HG02642 (cell line): ENCODE results near the gene CPE.
"Not testable (repeated sequence)": the region's sequence is repeated elsewhere in the genome, so short reads cannot be mapped to it uniquely, and the experiment has no call there.

Source experiments
- ATAC-seq: cut with Tn5 transposase; IDR thresholded peaks from one replicate; pipeline ENCODE4 v1.9.1; 2021; ENCODE audit warnings: mild to moderate bottlenecking; ENCODE audit not compliant: unreplicated experiment, poor library complexity

The CPE gene

GRCh38 chr4:165378745-165379677 lies at the start of gene CPE:
CPE (plus strand) TSS chr4:165379008; CDS start chr4:165379222, 214 bp downstream.
- ATAC-seq: peak; percentile 96

DNA sequence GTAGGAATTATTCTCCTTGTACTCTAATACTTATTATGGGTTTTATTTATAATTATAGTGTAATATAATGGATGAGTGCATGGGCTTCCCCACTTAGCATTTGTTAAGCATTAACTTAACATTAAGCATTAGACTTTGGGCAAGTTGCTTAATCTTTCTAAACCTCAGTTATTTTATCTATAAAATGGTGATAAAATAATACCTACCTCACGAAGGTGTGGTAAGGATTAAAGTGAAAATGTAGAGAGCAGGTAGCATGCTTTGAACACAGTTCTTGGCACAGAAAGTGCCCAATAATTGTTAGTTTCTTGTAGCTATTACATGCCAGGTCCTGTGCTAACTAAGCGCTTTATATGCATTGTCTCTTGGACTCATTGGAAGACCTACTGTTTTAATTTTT lies 48.7 kb upstream of the CPE start:
- no peak for ATAC-seq

- no peak for ATAC-seq
Observed at GRCh38 chr4:165330666-165331065, 48.1 kb upstream of the CPE start.

DNA sequence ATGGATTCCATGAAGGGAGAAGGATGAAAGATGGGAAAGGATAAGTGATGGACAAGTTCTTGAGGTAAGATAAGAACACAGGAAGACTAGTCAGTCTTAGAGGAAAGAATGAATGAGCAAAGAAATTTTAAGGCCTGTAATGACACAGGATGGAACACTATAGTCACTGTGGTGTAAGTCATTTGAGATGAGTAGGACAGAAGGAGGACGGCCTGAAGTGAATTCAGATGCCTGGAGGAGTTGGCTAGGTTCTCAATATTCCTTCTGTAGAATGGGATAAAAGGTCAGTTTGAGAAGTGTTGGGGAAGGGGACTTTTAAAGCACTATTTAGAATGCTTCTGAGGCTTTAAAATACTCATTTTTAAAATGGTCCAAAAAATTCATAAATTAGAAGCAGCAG lies 47.4 kb upstream of the CPE start:
- no peak for ATAC-seq

- no peak for ATAC-seq
Observed at GRCh38 chr4:165331823-165332222, 47.0 kb upstream of the CPE start.

- no peak for ATAC-seq
Observed at GRCh38 chr4:165332502-165332901, 46.3 kb upstream of the CPE start.

- ATAC-seq: no peak
Observed at GRCh38 chr4:165335163-165335703, 43.6 kb upstream of the CPE start.

DNA sequence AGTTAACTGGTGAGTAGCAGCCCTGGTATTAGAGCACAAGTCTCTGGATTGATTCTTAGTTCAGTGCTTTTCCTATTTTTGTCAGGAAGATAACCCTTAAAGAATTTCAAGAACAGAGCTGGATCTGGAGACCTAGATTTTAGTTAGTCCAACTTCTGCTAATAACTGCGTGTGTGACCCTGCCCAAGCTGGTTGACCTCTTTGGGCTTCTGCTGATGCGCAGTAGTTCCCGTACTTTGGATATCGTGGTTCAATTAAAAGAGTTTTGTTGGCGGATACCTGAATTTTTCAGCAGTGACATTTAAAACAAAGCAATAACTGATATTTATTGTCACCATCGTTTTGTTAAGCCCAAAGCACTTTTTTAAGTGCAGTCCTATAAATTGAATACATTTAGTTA lies 42.1 kb upstream of the CPE start:
- ATAC-seq: no peak

GRCh38 chr4:165342340-165342739 lies 36.5 kb upstream of the CPE start:
- not testable (repeated sequence) for ATAC-seq

DNA sequence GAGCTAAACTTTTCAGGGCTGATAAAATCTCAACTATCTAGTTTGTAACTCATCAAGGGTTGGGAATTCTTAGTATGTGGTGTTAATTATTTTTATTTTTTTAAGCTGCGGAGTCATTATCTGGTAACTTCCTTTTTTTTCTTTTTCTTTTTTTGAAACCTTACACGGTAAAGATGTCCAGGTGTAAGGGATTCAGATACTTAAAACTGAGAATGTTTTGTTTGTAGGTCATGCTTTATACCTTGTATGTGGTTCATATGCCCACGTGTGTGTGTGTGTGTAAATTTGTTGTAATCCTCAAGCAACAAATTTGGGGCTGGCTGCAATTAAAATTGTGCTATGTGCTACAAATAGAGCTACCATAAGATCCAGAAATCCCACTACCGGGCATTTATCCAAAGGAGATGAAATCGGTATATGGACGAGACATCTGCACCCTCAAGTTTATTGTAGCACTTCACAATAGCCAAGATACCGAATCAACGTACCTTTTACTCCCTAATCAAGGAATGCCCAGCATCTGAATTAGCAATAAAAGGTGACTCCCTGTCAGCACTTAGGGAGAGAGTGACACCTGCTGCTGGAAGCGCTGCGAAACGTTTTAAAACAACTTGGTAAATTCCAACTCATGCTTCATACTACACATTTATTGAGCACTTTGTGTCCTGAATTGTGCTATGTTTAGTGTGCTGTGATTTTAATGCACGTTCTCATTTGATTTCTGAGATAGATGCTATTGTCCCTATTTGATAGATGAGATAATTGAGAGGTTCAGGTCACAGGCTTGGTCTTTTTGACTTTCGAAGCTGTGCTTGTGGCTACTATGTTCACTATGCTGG lies 35.2 kb upstream of the CPE start:
- ATAC-seq: no peak

DNA sequence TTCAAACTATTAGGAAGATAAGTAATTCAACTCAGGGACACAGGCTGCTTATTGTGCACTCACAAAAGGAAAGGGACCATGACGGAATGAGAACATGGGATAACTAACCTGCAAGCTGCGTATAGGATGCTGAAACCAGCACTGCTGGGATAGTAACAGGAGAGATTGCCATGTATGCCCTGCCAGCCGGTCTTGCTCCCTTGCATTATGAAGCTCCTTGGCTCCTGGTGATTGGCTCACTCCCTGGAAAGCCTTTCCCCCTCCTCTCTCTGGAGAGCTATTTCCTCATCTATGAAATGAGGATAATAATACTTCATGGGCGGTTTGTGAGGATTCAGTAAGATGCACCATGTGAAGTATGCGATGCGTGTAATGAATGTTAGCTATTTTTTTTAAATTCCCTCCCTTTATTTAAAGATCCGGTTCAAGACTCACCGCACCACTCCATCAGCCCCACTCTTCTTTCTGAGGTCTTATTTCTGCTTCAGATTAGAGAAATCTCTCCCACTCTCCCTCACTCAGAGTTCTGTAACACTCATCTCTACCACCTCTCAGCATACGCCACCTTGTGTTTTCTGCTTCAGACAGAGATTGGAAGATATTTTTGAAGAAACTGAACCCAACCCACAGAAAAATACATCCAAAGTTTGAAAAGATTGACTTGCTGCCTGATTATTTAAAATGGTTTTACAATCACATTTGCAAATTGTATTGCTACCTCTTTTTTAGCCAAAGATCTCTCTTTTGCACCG lies 33.0 kb upstream of the CPE start:
- ATAC-seq: no peak

DNA sequence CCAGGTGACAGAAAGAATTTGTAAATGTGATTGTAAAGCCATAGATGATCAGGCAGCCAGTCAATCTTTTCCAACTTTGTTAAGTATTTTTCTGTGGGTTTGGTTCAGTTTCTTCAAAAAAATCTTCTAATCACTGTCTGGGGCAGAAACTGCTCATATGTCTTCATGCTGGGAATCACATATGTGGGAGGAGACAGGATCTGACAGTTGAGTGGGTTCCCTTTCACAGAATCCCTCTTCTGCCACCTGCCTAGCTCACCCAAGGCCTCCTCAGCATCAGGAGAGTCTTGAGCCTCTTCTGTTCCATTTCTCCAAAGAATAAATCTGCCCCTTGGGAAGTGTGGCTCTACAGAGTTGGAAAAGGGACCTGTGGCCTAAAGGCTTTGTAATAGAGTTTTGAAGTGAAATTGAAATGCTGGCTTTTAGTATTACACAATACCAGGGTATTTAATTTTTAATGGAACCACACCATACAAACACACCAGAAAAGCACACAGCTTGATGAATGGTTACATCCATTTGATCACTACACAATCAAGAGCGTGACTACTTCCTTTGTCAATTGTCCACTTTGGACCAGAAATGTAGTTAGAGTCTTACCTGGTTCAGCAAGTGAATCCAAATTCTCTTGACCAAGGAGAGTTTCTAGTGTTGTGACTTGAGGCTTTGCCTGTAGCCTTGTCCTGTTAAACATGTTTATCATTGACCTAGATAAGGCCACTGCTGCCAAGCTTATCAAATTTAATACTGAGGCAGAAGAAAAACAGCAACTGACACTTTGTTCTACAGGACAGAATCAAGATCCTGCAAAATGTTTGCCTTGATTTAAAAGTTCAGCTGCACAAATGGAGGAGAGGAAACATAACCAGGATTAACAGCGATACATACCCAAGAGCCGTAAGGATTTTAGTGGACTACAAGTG lies 30.9 kb upstream of the CPE start:
- ATAC-seq: no peak

DNA sequence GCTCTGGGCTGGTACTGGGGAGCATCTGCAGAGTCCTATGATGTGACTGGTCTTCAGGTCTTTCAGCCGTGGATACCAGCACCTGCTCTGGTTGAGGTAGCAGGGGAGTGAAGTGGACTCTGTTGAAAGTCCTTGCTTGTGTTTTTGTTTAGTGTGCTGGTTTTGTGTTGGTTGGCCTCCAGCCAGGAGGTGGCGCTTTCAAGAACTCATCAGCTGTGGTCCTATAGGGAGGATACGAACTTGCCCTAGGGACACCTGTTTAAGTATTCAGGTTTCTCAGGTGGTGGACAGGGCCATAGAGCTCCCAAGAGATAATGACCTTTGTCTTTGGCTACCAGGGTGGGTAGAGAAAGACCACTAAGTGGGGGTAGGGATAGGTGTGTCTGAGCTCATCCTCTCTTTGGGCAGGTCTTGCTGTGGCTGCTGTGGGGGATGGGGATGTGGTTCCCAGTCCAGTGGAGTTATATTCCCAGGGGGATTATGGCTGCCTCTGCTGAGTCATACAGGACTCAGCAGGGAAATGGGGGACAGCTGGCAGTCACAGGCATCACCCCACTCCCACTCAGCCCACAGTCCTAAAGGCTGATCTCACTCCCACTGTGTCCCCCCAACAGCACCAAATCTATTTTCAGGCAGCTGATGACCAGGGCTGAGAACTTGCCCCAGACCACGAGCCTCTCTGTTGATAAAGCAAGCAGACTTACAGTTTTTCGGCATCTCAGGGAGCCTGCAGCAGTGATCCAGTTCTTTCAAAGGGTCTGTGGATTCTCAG lies 27.3 kb upstream of the CPE start:
- ATAC-seq: no peak

DNA sequence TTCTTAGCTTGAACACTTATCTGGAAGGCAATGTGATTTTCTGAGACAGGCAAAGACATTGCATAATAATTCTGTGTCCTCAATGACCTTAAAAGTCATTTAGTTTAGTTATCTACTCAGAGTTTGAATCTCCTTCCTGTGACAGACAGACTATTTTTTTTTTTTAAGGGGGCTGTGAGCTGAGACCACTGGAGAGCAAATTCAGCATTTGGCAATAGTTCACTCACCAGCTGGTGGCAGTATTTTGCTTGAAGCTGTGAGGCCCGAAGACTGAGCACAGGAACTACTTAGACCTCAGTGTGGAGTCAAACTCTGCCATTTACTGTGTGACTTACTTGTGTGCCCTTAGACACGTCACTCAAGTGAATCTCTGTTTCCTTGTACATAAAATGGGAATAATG lies 22.9 kb upstream of the CPE start:
- no peak for ATAC-seq

GRCh38 chr4:165359506-165359905 lies 19.3 kb upstream of the CPE start:
- ATAC-seq: no peak

- ATAC-seq: no peak
Observed at GRCh38 chr4:165360041-165360695, 18.6 kb upstream of the CPE start.

- no peak for ATAC-seq
Observed at GRCh38 chr4:165360985-165361670, 17.7 kb upstream of the CPE start.
